HG03442 (cell line): ENCODE measurements around the gene OASL.

ENCODE experiments used
- ATAC-seq: cut with Tn5 transposase; IDR thresholded peaks from one replicate; pipeline ENCODE4 v1.9.1; 2021; ENCODE audit warnings: mild to moderate bottlenecking, moderate library complexity; ENCODE audit not compliant: unreplicated experiment

OASL gene

GRCh38 chr12:120992989-120993388 lies 46.1 kb downstream of the OASL start:
- ATAC-seq = no peak

DNA sequence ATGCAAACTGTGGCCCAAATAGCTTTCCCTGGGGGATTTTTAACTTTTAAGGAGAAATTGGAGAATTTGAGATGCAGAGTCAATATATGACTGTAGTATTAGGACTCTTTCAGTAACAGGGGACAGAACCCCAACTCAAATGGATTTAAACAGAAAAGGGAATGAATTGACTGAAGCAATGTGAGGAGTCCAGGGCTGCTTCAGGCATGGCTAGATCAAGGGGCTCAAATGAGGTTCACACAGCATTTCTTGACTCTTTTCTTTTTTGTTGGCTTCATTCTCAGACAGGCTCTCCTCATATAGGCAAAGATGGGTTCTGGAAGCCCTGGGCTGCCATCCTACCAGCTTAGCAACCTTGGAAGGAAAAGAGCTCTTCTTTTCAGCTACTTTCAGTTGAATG lies 47.1 kb downstream of the OASL start:
- ATAC-seq = no peak

DNA sequence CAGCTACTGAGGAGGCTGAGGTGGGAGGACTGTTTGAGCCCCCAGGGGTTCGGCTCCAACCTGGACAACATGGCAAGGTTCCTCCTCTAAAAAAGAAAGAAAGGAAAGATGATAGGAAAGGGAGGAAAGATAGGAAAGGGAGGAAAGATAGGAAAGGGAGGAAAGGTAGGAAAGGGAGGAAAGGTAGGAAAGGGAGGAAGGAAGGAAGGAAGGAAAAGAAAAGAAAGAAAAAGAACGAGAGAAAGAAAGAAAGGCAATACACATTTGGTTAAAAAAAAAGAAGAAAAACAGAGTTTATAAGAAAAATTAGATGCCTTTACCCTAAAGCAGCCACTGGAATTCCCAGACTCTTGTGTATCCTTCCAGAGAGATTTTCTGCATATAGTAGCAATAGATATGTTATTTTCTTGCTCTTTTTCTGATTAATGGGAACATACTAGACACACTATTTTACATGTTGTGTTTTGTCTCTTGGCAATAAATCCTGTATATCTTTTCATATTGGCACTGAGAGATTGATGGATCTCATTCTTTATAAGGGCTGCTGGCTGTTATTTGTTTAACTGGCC lies 48.5 kb downstream of the OASL start:
- ATAC-seq = no peak

DNA sequence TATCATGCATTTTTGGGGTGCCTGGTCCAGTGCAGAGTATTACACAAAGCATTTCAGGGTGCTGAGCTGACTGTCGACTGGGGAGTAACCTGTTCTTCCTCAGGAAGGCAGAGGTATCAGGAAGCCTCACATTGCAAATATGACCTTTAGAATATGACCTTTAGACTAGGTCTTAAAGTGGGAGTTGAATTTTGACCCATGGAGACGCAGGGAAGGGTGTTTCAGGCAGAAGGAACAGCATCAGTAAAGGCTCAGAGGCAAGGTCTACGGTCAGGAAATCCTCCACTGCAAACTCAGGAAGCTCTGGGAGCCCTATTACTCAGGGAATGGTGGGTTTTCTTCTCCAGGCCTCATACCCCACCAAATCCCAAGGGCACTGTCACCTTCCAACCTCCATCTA lies 49.4 kb downstream of the OASL start:
- ATAC-seq = no peak

- ATAC-seq = no peak
Measured at GRCh38 chr12:120988658-120989057, 50.4 kb downstream of the OASL start.

GRCh38 chr12:120988234-120988633 lies 50.8 kb downstream of the OASL start:
- ATAC-seq = no peak

DNA sequence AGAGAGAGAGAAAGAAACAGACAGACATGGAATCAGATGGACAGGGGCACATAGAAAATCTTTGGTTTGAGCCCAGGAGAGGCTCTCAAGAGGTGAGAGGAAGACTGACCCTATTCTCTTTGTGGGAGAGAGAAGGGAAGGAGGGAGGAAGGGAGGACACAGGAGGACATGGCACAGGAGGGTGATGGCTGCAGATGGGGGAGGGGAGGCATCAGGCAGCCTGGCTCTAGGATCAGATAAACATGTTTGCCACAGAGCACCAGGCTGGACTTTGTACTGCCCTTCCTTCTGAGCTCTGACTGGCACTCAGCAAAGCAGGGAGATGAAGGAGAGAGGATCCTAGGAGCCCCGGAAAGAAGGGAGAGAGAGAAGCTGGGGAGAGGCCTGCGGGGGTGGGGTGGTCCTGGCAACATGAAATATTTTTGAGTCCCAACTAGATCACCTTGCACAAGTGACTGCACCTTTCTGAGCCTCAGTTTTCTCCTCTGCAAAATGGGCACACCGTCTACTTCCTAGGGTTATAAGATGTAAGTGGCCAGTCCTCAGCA lies 54.6 kb downstream of the OASL start:
- ATAC-seq = no peak

DNA sequence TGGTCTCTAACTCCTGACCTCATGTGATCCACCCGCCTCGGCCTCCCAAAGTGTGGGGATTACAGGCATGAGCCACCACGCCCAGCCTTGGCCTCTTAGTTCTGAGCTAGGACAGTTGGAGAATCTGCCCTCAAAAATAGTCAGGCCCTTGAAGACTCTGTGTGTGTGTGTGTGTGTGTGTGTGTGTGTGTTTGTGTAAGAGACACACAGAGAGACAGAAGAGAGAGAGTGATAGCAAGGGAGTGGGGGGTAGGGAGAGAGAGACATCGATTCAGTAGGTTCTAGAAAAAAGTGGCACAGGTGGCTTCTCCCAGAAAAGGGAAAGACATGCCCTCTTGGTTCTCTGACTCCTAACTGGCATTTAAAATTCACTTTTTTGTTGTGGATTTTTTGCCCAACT lies 55.3 kb downstream of the OASL start:
- no peak for ATAC-seq

GRCh38 chr12:120982659-120983058 lies 56.4 kb downstream of the OASL start:
- ATAC-seq = no peak

- ATAC-seq = no peak
Measured at GRCh38 chr12:120981407-120981941, 57.6 kb downstream of the OASL start.

DNA sequence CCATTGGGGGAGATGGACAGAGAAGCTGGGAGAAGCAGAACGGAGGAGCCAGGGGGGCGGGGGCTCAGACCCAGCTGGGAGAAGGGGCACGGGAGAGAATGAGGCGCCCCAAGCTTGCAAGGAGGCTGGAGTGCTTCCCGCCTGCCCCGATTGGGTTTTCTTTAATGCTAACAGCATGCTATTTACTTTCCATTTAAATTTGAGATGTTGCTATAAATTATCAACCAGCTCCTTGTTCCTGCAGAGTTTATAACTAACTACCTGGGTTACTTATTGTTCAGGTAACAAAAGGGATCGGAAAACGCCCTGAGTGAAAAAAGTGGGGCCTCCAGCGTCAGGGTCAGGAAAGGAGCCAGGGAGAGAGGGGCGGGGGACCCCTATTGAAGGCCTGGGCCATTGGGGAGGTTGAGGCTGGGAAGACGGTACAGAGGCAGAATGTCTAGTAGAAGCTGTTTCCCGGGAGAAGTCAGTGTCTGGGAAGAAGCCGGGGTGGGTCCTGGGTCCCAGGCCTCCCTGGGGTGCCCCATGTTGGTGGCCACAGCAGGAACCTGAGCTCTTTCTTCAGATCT lies 58.2 kb downstream of the OASL start:
- ATAC-seq = no peak

DNA sequence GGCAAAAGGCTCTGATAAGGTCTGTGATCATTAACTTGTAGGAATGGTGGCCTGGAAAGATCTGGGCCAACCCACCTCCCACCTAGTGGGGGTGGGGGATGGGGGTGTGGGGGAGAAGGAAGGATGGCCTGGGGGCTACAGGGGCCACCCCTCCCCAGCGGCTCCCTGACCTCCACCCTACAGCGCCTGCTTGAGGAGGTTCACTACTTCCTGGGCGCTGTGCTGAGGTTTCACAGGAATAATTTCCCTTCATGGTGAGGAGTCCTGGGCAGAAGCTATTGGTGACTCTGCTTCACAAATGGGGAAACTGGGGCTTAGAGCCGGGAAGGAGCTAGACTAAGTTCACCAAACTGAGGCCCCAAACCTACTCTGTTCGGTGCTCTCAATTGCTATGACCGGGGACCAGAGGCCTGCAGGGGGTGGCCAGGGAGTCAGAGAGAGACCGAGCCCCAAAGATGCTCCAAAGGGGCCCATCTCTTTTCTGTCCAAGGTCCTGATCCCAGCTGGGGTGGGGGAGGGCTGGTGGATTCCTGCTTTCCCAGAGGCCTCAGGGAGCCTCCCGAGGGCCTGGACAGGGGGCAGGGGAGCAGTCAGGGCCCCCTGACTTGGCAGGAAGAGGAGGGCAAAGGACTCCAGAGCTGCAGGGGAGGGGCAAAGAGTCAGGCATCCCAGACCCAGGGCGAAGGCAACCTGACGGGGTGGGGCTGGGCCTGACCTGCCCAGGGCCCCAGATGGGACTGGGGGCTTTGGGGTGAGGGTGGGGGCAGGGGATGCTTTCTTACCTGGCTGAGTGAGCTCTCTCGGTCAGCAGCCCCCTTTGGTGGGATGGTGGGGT lies 59.0 kb downstream of the OASL start:
- ATAC-seq = no peak

GRCh38 chr12:120979220-120979861 lies 59.7 kb downstream of the OASL start:
- no peak for ATAC-seq

DNA sequence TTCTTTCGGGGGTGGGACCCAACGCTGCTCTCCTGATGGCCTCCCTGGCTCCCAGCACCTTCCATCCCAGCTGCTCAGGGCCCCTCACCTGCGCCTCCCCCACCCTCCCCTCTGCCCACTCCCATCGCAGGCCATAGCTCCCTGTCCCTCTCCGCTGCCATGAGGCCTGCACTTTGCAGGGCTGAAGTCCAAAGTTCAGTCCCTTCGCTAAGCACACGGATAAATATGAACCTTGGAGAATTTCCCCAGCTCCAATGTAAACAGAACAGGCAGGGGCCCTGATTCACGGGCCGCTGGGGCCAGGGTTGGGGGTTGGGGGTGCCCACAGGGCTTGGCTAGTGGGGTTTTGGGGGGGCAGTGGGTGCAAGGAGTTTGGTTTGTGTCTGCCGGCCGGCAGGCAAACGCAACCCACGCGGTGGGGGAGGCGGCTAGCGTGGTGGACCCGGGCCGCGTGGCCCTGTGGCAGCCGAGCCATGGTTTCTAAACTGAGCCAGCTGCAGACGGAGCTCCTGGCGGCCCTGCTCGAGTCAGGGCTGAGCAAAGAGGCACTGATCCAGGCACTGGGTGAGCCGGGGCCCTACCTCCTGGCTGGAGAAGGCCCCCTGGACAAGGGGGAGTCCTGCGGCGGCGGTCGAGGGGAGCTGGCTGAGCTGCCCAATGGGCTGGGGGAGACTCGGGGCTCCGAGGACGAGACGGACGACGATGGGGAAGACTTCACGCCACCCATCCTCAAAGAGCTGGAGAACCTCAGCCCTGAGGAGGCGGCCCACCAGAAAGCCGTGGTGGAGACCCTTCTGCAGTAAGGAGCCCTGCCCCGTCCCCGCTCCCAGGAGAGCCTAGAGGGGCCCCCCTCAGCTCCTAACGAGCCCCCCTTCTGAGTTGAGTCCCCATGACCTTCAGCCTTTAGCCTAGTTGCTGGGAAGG lies 60.5 kb downstream of the OASL start, which contains the start of gene HNF1A:
TSS of gene HNF1A (plus strand) at position 248 of the 924 bp plus-strand sequence. CDS start at position 474, 226 bp downstream.
- ATAC-seq = no peak

GRCh38 chr12:120977531-120978295 lies 61.3 kb downstream of the OASL start:
- no peak for ATAC-seq

- ATAC-seq = no peak
Measured at GRCh38 chr12:120972870-120973543, 66.0 kb downstream of the OASL start.

GRCh38 chr12:120971299-120972180 lies 67.5 kb downstream of the OASL start:
- no peak for ATAC-seq

GRCh38 chr12:120970310-120970709 lies 68.7 kb downstream of the OASL start:
- no peak for ATAC-seq
